A673 (cell line): ENCODE results near the gene DPM1.

ENCODE experiments used
- CTCF ChIP-seq: fragments of 300-800, 200-600 bp; sonication (generic); conservative IDR thresholded peaks from 2 replicates; pipeline ENCODE4 v1.5.1; 2017; ENCODE audit warnings: low read depth, mild to moderate bottlenecking, antibody characterized with exemption, low read length, moderate library complexity, mixed read lengths
- EZH2 ChIP-seq: fragments of 200-600 bp; sonication (generic); IDR thresholded peaks from 2 replicates; pipeline ENCODE4 v1.6.1; 2017; ENCODE audit warnings: borderline replicate concordance, low read depth, mild to moderate bottlenecking, mixed read lengths, antibody characterized with exemption, low read length; ENCODE audit not compliant: poor library complexity, severe bottlenecking

DNA sequence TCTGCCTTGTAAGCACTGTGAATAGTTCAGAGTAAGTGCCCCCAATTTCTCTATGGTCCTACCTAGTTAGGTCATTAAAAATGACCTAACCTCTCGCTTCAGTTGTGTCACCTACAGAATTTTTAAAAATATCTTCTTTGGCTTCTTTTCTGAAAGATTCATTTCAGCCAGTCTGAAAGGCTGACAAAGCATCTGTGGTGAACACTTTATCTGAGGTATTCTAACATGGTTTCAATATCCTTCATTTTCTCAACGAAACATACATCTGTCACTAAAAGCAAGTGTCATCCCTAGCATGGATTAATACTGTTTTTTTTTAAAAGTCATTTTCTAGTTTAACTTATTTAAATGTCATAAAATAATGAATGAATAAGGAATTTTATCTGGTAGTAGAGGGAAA, 5.1 kb downstream of the DPM1 start:
- TF ChIP-seq CTCF (no peak), EZH2 (no peak)
